Esophagus muscularis mucosa (tissue), 4 donors: ENCODE measurements around the gene RRP9. TPM values are rescaled to one million over a fixed set of nuclear protein-coding genes. Genes with fewer than 3 reads are reported as not detected.

Experiments
- DNase-seq: peaks from one replicate; pipeline ENCODE4 v3.0.0-alpha.2; 2017; ENCODE audit errors: extremely low spot score
- H3K27ac ChIP-seq, 4 donors: fragments of 200-600 bp; sonication (generic); replicated peaks in 1 of 4; 1 replicate in 3 of 4; 2 replicates in 1 of 4; pipeline ENCODE4 v1.5.1; 2016 to 2019; ENCODE audit warnings: mild to moderate bottlenecking in 1 of 4
- H3K27me3 ChIP-seq, 4 donors: fragments of 200-600 bp; sonication (generic); one replicate each; pipeline versions ENCODE4 v1.5.1 to v1.6.0; 2016 to 2019
- H3K36me3 ChIP-seq, 4 donors: fragments of 200-600 bp; sonication (generic); one replicate each; pipeline ENCODE4 v1.5.1; 2016 to 2019
- H3K4me1 ChIP-seq, 4 donors: fragments of 200-600 bp; sonication (generic); one replicate each; pipeline ENCODE4 v1.5.1; 2016 to 2019
- H3K4me3 ChIP-seq, 4 donors: fragments of 200-600 bp; sonication (generic); 1 replicate in 2 of 4; 2 replicates in 2 of 4; pipeline ENCODE4 v1.5.1; 2016 to 2019; ENCODE audit warnings: mild to moderate bottlenecking in 4 of 4, moderate library complexity in 1 of 4
- H3K9me3 ChIP-seq, 4 donors: fragments of 200-600 bp; sonication (generic); 1 replicate in 3 of 4; 2 replicates in 1 of 4; pipeline ENCODE4 v1.5.1; 2016 to 2019
- EP300 ChIP-seq: sonication (generic); formaldehyde crosslinking; IDR thresholded peaks from one replicate; pipeline ENCODE4 v1.6.1; 2017; ENCODE audit warnings: antibody characterized with exemption
- POLR2A ChIP-seq: fragments of 450-650 bp; IDR thresholded peaks from one replicate; pipeline ENCODE4 v1.6.1; 2017; ENCODE audit warnings: antibody characterized with exemption, moderate library complexity, mild to moderate bottlenecking, low read depth
- POLR2AphosphoS5 ChIP-seq, 2 donors: sonication (generic); formaldehyde crosslinking; IDR thresholded peaks; one replicate each; pipeline ENCODE4 v1.6.1; 2017; ENCODE audit warnings: antibody characterized with exemption in 2 of 2
- WGBS: methylation state at CpG from one replicate; pipeline ENCODE4 v1.1.5; 2018; 5-methylcytosine and 5-hydroxymethylcytosine counted together
- intact Hi-C: fragments of 100-400 bp; cut with DNase I; formaldehyde crosslinking; loops from one replicate; pipeline ENCODE4 v1.15.1; 2023
- total RNA-seq, 4 donors: library from RNA; depleted of rRNA; stranded (reverse); fragments of >200 nt; gene quantifications; one replicate each; pipeline versions ENCODE4 v1.1.0 to v1.2.1, GENCODE V29; 2016
- TF ChIP-seq, protein P1 (sequence below), 3 experiments: fragments of 200-600 bp in 2 of 3; fragments of 450-650 bp in 1 of 3; sonication (generic) in 2 of 3; IDR thresholded peaks; one replicate each; pipeline ENCODE4 v1.5.1; 2017 to 2019; ENCODE audit warnings: antibody characterized with exemption in 3 of 3, mild to moderate bottlenecking in 2 of 3, moderate library complexity in 1 of 3

Gene RRP9
- total RNA-seq, 4 donors from 2014 or later: 9.6 to 20.7 (median 15.5) TPM

GRCh38 chr3:51960386-51960785 lies 18.7 kb upstream of the RRP9 start:
- no peak for DNase-seq
- WGBS: 92% methylated on average over 10 of the region's 10 CpGs

GRCh38 chr3:51959651-51960050 lies 17.9 kb upstream of the RRP9 start:
- Histone ChIP-seq H3K4me1 (peaks cover 32 to 49% (median 42%) of the 10 kb centered on the region in 4 donors), H3K36me3 (peaks cover 6 to 42% (median 41%) of the 10 kb centered on the region in 4 donors), H3K27ac (no peak overlapping the region), H3K9me3 (no peaks in the 10 kb centered on the region), H3K27me3 (no peaks in the 10 kb centered on the region), H3K4me3 (no peak overlapping the region)
- no peak for DNase-seq
- WGBS: 97% methylated on average over 6 of the region's 7 CpGs
- intact Hi-C loops: no loop called here
- TF ChIP-seq POLR2AphosphoS5 (IDR thresholded peaks at IDR 0.05) (no peak), POLR2A (no peak), EP300 (no peak)
- TF ChIP-seq, protein P1, sequence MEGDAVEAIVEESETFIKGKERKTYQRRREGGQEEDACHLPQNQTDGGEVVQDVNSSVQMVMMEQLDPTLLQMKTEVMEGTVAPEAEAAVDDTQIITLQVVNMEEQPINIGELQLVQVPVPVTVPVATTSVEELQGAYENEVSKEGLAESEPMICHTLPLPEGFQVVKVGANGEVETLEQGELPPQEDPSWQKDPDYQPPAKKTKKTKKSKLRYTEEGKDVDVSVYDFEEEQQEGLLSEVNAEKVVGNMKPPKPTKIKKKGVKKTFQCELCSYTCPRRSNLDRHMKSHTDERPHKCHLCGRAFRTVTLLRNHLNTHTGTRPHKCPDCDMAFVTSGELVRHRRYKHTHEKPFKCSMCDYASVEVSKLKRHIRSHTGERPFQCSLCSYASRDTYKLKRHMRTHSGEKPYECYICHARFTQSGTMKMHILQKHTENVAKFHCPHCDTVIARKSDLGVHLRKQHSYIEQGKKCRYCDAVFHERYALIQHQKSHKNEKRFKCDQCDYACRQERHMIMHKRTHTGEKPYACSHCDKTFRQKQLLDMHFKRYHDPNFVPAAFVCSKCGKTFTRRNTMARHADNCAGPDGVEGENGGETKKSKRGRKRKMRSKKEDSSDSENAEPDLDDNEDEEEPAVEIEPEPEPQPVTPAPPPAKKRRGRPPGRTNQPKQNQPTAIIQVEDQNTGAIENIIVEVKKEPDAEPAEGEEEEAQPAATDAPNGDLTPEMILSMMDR (IDR thresholded peaks at IDR 0.05): no peak

More at GRCh38 chr3:51960386-51960785, 18.7 kb upstream of the RRP9 start:
- Histone ChIP-seq H3K27me3 (no peaks in the 10 kb centered on the region), H3K4me3 (no peak overlapping the region), H3K27ac (no peak overlapping the region), H3K4me1 (peaks cover 33 to 52% (median 46%) of the 10 kb centered on the region in 4 donors), H3K36me3 (peaks cover 6 to 43% (median 42%) of the 10 kb centered on the region in 4 donors), H3K9me3 (no peaks in the 10 kb centered on the region)
- TF ChIP-seq EP300 (no peak), POLR2AphosphoS5 (IDR thresholded peaks at IDR 0.05) (no peak), POLR2A (no peak)
- TF ChIP-seq, protein P1 (IDR thresholded peaks at IDR 0.05): no peak
- intact Hi-C loops: no loop called here

GRCh38 chr3:51958603-51959521 lies 17.2 kb upstream of the RRP9 start:
- no peaks in the 10 kb centered on the region for H3K27me3 ChIP-seq
- no peak overlapping the region for H3K27ac ChIP-seq
- H3K36me3 ChIP-seq: peaks cover 6 to 42% (median 41%) of the 10 kb centered on the region in 4 donors
- TF ChIP-seq POLR2AphosphoS5 (IDR thresholded peaks at IDR 0.05) (no peak), POLR2A (no peak), EP300 (no peak)
- TF ChIP-seq, protein P1 (IDR thresholded peaks at IDR 0.05): no peak
- 89% methylated on average over 5 of the region's 20 CpGs for WGBS
- intact Hi-C loops: no loop called here
- no peak for DNase-seq
- H3K4me1 ChIP-seq: peaks cover 24 to 41% (median 34%) of the 10 kb centered on the region in 4 donors
- H3K9me3 ChIP-seq: no peaks in the 10 kb centered on the region
- no peak overlapping the region for H3K4me3 ChIP-seq

DNA sequence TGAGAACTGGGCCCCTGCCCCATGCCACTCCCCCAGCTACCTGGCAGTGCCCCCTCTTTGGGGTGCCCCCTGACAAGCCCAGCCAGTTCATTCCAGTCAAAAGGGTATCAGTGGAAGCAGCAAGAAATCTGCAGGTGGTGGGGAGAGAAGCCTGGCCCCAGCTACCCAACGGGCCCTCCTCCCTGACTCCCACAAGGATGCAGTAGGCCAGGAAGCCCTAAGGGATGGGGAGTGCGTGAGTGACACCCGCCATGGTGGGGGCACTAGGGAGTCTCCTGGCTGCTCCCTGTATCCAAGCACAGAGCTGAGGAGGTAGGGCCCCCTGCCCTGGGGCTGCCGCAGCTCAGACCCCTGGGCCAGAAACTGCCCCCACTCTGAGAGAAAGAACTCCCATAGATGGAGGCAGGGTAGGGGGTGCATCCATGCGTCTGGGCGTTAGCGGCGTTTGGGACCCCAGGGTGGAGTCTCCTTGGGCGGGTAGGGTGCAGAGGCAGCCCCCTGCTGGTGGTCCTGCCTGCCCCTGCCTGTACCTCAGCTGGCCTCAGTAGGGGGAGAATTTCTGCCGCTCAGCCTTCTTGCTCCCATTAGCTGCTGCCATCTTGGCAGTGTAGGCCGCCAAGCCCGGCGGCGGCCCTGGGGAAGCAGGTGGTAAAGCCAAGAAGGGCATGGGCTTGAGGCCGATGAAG lies 16.0 kb upstream of the RRP9 start:
- Histone ChIP-seq H3K4me1 (peaks cover 21 to 29% (median 23%) of the 10 kb centered on the region in 4 donors), H3K9me3 (no peaks in the 10 kb centered on the region), H3K36me3 (peaks cover 6 to 42% (median 41%) of the 10 kb centered on the region in 4 donors), H3K27me3 (no peaks in the 10 kb centered on the region), H3K4me3 (no peak overlapping the region), H3K27ac (no peak overlapping the region)
- intact Hi-C loops: no loop called here
- WGBS: 87% methylated on average over 13 of the region's 15 CpGs
- TF ChIP-seq POLR2AphosphoS5 (IDR thresholded peaks at IDR 0.05) (no peak), EP300 (no peak), POLR2A (no peak)
- TF ChIP-seq, protein P1 (IDR thresholded peaks at IDR 0.05): no peak
- DNase-seq: no peak
